CD4-positive, CD25-positive, alpha-beta regulatory T cell (primary cell): Measurements from ENCODE around the gene CTDSP2. TPM values are rescaled to one million over a fixed set of nuclear protein-coding genes. Genes with fewer than 3 reads are reported as not detected.

Experiments used
- ATAC-seq, 2 donors: fragments of 150-1000 bp; cut with Tn5 transposase; one replicate each; pipeline ENCODE4 v1.10.0; 2021; ENCODE audit warnings: low read depth in 2 of 2, moderate number of reproducible peaks in 2 of 2, moderate library complexity in 1 of 2
- DNase-seq, 3 donors: peaks; one replicate each; pipeline versions ENCODE4 v3.0.0 to v3.0.0-alpha.2; 2012 to 2022; ENCODE audit warnings: mixed read lengths in 1 of 3
- H3K27ac ChIP-seq: one replicate; pipeline ENCODE4 v1.7.0; 2013; ENCODE audit warnings: mild to moderate bottlenecking, low read length; ENCODE audit not compliant: insufficient read depth, poor library complexity, severe bottlenecking
- H3K27me3 ChIP-seq: one replicate; pipeline ENCODE4 v1.7.0; 2013; ENCODE audit warnings: low read length; ENCODE audit not compliant: control insufficient read depth, insufficient read depth
- H3K36me3 ChIP-seq: one replicate; pipeline ENCODE4 v1.7.0; 2013; ENCODE audit warnings: mild to moderate bottlenecking, low read length, moderate library complexity; ENCODE audit not compliant: control insufficient read depth, insufficient read depth
- H3K4me1 ChIP-seq: 2 replicates; pipeline ENCODE4 v1.7.0; 2013; ENCODE audit warnings: mild to moderate bottlenecking, low read length; ENCODE audit not compliant: insufficient read depth, control insufficient read depth, poor library complexity, severe bottlenecking
- H3K4me3 ChIP-seq: one replicate; pipeline ENCODE4 v1.7.0; 2013; ENCODE audit warnings: low read depth, mild to moderate bottlenecking, low read length, moderate library complexity
- H3K9me3 ChIP-seq, 2 experiments: 1 replicate in 1 of 2; 2 replicates in 1 of 2; pipeline ENCODE4 v1.7.0; 2013; ENCODE audit warnings: low read length in 2 of 2, mild to moderate bottlenecking in 1 of 2, moderate library complexity in 1 of 2; ENCODE audit not compliant: control insufficient read depth in 2 of 2
- H3K27ac Mint-ChIP-seq, 3 donors: one replicate each; pipeline ENCODE4 v1.8.0; 2020 to 2022; ENCODE audit warnings: mild to moderate bottlenecking in 3 of 3, mixed read lengths in 3 of 3, moderate library complexity in 2 of 3
- H3K27me3 Mint-ChIP-seq: one replicate; pipeline ENCODE4 v1.8.0; 2022; ENCODE audit warnings: mild to moderate bottlenecking, mixed read lengths
- H3K36me3 Mint-ChIP-seq: one replicate; pipeline ENCODE4 v1.8.0; 2020; ENCODE audit warnings: mixed read lengths
- H3K4me1 Mint-ChIP-seq, 4 donors: one replicate each; pipeline ENCODE4 v1.8.0; 2020 to 2022; ENCODE audit warnings: mixed read lengths in 4 of 4, mild to moderate bottlenecking in 1 of 4
- H3K4me3 Mint-ChIP-seq, 4 donors: one replicate each; pipeline ENCODE4 v1.8.0; 2020 to 2022; ENCODE audit warnings: mild to moderate bottlenecking in 4 of 4, mixed read lengths in 4 of 4, moderate library complexity in 3 of 4
- H3K9me3 Mint-ChIP-seq, 7 donors: one replicate each; pipeline ENCODE4 v1.8.0; 2020 to 2022; ENCODE audit warnings: mixed read lengths in 7 of 7, mild to moderate bottlenecking in 3 of 7, moderate library complexity in 2 of 7
- polyA plus RNA-seq, 4 donors: library from polyadenylated mRNA; unstranded; fragments of 300-500 nt; fragmentation: Illumina TruSeq; gene quantifications; one replicate each; pipeline ENCODE4 v1.2.3, GENCODE V29; 2021
- total RNA-seq: library from RNA; stranded (reverse); gene quantifications from one replicate; pipeline ENCODE4 v1.2.3, GENCODE V29; 2022

CTDSP2 gene
- total and polyA plus RNA-seq, 5 donors from 2014 or later: 45.7 to 121 (median 52.6) TPM

- Histone ChIP-seq H3K27ac (peak within 1 kb of the TSS; percentile 86), H3K27me3 (peaks cover 2% of the 10 kb centered on the region), H3K9me3 (no peaks in the 10 kb centered on the region), H3K4me1 (peaks cover 19% of the 10 kb centered on the region), H3K36me3 (no peaks in the 10 kb centered on the region), H3K4me3 (peak within 1 kb of the TSS; percentile 83)
- peak within 1 kb of the TSS; percentile 93 to 97 (median 94) for H3K4me3 Mint-ChIP-seq
- H3K36me3 Mint-ChIP-seq: peaks cover 13% of the 10 kb centered on the region
- peaks cover 0 to 20% (median 8%) of the 10 kb centered on the region in 4 donors for H3K4me1 Mint-ChIP-seq
- peak within 1 kb of the TSS; percentile 92 to 99 (median 98) for H3K27ac Mint-ChIP-seq
- DNase-seq (peak; percentile 84 to 96 (median 86)), ATAC-seq (peak; percentile 88 to 93)
- H3K9me3 Mint-ChIP-seq: no peaks in the 10 kb centered on the region
- H3K27me3 Mint-ChIP-seq: peaks cover 7% of the 10 kb centered on the region
Observed at GRCh38 chr12:57771873-57772428, 74.6 kb downstream of the CTDSP2 start, which contains the start of gene METTL1. Gene METTL1, minus strand, starts transcription at chr12:57772105. Its CDS starts 22 bp downstream, at chr12:57772083.

- Mint-ChIP-seq H3K27me3 (peaks cover 12% of the 10 kb centered on the region), H3K27ac (peak overlapping the region; percentile 92 to 99 (median 98)), H3K36me3 (peaks cover 13% of the 10 kb centered on the region), H3K4me3 (peak overlapping the region; percentile 93 to 97 (median 94)), H3K9me3 (no peaks in the 10 kb centered on the region), H3K4me1 (peaks cover 3 to 26% (median 11%) of the 10 kb centered on the region in 4 donors)
- Histone ChIP-seq H3K4me3 (peak overlapping the region; percentile 76), H3K27ac (peak overlapping the region; percentile 86), H3K4me1 (peaks cover 24% of the 10 kb centered on the region), H3K36me3 (no peaks in the 10 kb centered on the region), H3K27me3 (peaks cover 8% of the 10 kb centered on the region), H3K9me3 (no peaks in the 10 kb centered on the region)
- peak in 1 of 2 donors; percentile 37 for ATAC-seq
- peak in 2 of 3 donors; percentile 75 to 89 for DNase-seq
Observed at GRCh38 chr12:57771236-57771872, 75.2 kb downstream of the CTDSP2 start.

GRCh38 chr12:57770734-57771133 lies 75.8 kb downstream of the CTDSP2 start:
- Histone ChIP-seq H3K4me3 (no peak overlapping the region), H3K27me3 (peaks cover 12% of the 10 kb centered on the region)
- H3K4me1 Mint-ChIP-seq: peaks cover 5 to 27% (median 13%) of the 10 kb centered on the region in 4 donors

More at GRCh38 chr12:57770734-57771133, 75.8 kb downstream of the CTDSP2 start:
- H3K27ac Mint-ChIP-seq: peak overlapping the region in 1 of 3 donors; percentile 98
- H3K27me3 Mint-ChIP-seq: peaks cover 16% of the 10 kb centered on the region
- no peak for DNase-seq
- no peaks in the 10 kb centered on the region for H3K9me3 Mint-ChIP-seq
- peaks cover 30% of the 10 kb centered on the region for H3K4me1 ChIP-seq
- no peak overlapping the region for H3K27ac ChIP-seq
- no peaks in the 10 kb centered on the region for H3K9me3 ChIP-seq
- no peaks in the 10 kb centered on the region for H3K36me3 ChIP-seq
- H3K36me3 Mint-ChIP-seq: peaks cover 13% of the 10 kb centered on the region
- peak overlapping the region; percentile 33 to 95 (median 70) for H3K4me3 Mint-ChIP-seq
- no peak for ATAC-seq

Other genes with a start within 250 kb of the CTDSP2 start
- gene DTX3, start 241.9 kb downstream of the CTDSP2 start, total RNA-seq: 31.2 TPM
- gene DTX3, start 241.9 kb downstream of the CTDSP2 start, polyA plus RNA-seq: 1 to 10 TPM; 3.4 to 7.4 (median 5.1) TPM
- gene ARHGEF25, start 235.3 kb downstream of the CTDSP2 start, total RNA-seq: 0.64 TPM
- gene ARHGEF25, start 235.3 kb downstream of the CTDSP2 start, polyA plus RNA-seq: not detected
- not detected for gene B4GALNT1, start 213.5 kb downstream of the CTDSP2 start, total RNA-seq
- not detected for gene B4GALNT1, start 213.5 kb downstream of the CTDSP2 start, polyA plus RNA-seq
- 151 TPM for gene OS9, start 152.6 kb downstream of the CTDSP2 start, total RNA-seq
- 10 to 100 TPM; 59.2 to 72.4 (median 63.1) TPM for gene OS9, start 152.6 kb downstream of the CTDSP2 start, polyA plus RNA-seq
- 60.3 TPM for gene AGAP2, start 108.0 kb downstream of the CTDSP2 start, total RNA-seq
- gene AGAP2, start 108.0 kb downstream of the CTDSP2 start, polyA plus RNA-seq: 1 to 10 TPM; 4.4 to 7.7 (median 5.6) TPM
- 8.7 TPM for gene TSPAN31, start 101.7 kb downstream of the CTDSP2 start, total RNA-seq
- 10 to 100 TPM; 38.4 to 48.9 (median 39.6) TPM for gene TSPAN31, start 101.7 kb downstream of the CTDSP2 start, polyA plus RNA-seq
- 17.5 TPM for gene CDK4, start 94.4 kb downstream of the CTDSP2 start, total RNA-seq
- 10 to 100 TPM; 62.2 to 90.3 (median 69.7) TPM for gene CDK4, start 94.4 kb downstream of the CTDSP2 start, polyA plus RNA-seq
- 35.4 TPM for gene MARCHF9, start 91.6 kb downstream of the CTDSP2 start, total RNA-seq
- 1 to 10 TPM; 2.2 to 4.5 (median 3.8) TPM for gene MARCHF9, start 91.6 kb downstream of the CTDSP2 start, polyA plus RNA-seq
- not detected for gene CYP27B1, start 79.7 kb downstream of the CTDSP2 start, total RNA-seq
- under 1 TPM in 2 of 4 donors, not detected in 2; 0.14 to 0.26 TPM for gene CYP27B1, start 79.7 kb downstream of the CTDSP2 start, polyA plus RNA-seq
- 8.7 TPM for gene METTL1, start 74.6 kb downstream of the CTDSP2 start, total RNA-seq
- 10 to 100 TPM in 1 of 4 donors, 1 to 10 TPM in 3; 3.5 to 10.8 (median 5.9) TPM for gene METTL1, start 74.6 kb downstream of the CTDSP2 start, polyA plus RNA-seq
- gene EEF1AKMT3, start 74.1 kb downstream of the CTDSP2 start, total RNA-seq: 3.7 TPM
- gene EEF1AKMT3, start 74.1 kb downstream of the CTDSP2 start, polyA plus RNA-seq: 1 to 10 TPM; 1.8 to 7.6 (median 2.5) TPM
- 22.8 TPM for gene TSFM, start 63.9 kb downstream of the CTDSP2 start, total RNA-seq
- gene TSFM, start 63.9 kb downstream of the CTDSP2 start, polyA plus RNA-seq: 10 to 100 TPM; 33.4 to 50.4 (median 40.6) TPM
- 2.0 TPM for gene AVIL, start 28.0 kb downstream of the CTDSP2 start, total RNA-seq
- under 1 TPM; 0.15 to 0.25 (median 0.19) TPM for gene AVIL, start 28.0 kb downstream of the CTDSP2 start, polyA plus RNA-seq
- 4.8 TPM for gene ATP23, start 94.8 kb upstream of the CTDSP2 start, total RNA-seq
- gene ATP23, start 94.8 kb upstream of the CTDSP2 start, polyA plus RNA-seq: 10 to 100 TPM; 16.2 to 40.7 (median 26.1) TPM